Left ventricle myocardium superior (tissue), 1 donor: ENCODE results near the gene PSTPIP1. TPM values are rescaled to one million over a fixed set of nuclear protein-coding genes. Genes with fewer than 3 reads are reported as not detected.
"Not testable (repeated sequence)": the region's sequence is repeated elsewhere in the genome, so short reads cannot be mapped to it uniquely, and the experiment has no call there.

Source experiments
- ATAC-seq: fragments of 200-7000 bp; cut with Tn5 transposase; one replicate; pipeline ENCODE4 v1.9.1; 2020; ENCODE audit warnings: mild to moderate bottlenecking, moderate library complexity
- DNase-seq: peaks from one replicate; pipeline ENCODE4 v3.0.0-alpha.2; 2020
- intact Hi-C: fragments of 100-400 bp; cut with micrococcal nuclease; formaldehyde crosslinking; loops from one replicate; pipeline ENCODE4 v1.11.0; 2022
- long read RNA-seq: library from polyadenylated mRNA; unstranded; transcript quantifications from one replicate; pipeline ENCODE4 v2.0.0, GENCODE V29; 2021
- total RNA-seq: library from RNA; stranded (reverse); fragmentation: NEBNext Ultra II Directional; extraction: Animal tissue kit (Norgen Biotek cat#: 25700); gene quantifications from one replicate; pipeline ENCODE4 v1.2.1, GENCODE V29; 2021
- donor health status: DM: no; HTN: yes; CAD: no; lungs with severe emphysema.

PSTPIP1 gene
- total RNA-seq: 2.4 TPM
- long read RNA-seq, partial matches to known transcripts: 0 of 3 reads
- long read RNA-seq, other reads (novel, unspliced or antisense): 0 of 3 reads

DNA sequence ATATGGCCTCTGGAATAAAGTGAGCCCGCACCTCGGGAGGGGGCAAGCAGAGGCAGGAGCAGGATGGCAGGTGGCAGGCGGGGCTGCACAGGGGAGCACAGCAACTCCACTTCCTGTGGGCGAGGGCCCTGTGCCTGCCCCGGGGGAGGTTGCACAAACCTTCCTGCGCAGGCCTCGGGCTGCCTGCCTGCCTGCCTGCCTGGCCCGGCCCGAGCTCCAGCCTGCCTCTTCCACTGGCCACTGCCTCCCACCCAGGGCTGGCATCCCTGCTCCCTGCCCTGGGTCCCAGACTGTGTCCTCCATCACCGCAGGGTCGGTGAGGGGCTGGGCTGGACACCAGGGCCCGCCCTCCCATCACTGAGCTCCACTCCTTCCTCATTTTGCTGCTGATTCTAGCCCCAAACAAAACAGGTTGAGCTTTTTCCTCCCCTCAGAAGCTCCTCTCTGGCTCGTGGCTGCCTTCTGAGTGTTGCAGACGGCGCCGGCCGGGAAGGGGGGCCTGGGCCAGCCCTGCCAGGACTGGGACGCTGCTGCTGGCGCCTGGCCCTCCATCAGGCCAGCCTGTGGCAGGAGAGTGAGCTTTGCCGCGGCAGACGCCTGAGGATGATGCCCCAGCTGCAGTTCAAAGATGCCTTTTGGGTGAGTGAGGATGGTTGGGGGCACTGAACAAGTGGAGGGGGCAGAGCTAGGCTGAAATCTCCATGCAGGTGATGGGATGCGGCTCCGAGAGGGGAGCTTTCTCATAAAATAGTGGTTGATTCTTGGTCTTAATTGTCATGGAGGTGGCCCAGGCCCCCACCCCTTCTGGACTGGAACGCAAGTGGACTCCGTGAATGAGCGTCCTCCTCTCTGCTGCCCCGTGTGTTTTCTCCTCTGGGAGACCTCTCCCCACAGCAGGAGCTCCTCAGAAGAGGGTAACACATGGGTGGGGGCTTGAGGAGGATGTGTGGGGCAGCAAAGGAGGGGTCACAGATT, at the start of gene PSTPIP1:
Gene PSTPIP1, plus strand, starts transcription at position 156 of the 975 bp plus-strand sequence. Its CDS starts 448 bp downstream, at position 604.
- DNase-seq (peak; percentile 70), ATAC-seq (peak; percentile 75)
- intact Hi-C loops: no loop called here

GRCh38 chr15:76945494-76946093, 49.3 kb upstream of the PSTPIP1 start:
- no peak for ATAC-seq
- intact Hi-C loops: no loop called here
- no peak for DNase-seq

DNA sequence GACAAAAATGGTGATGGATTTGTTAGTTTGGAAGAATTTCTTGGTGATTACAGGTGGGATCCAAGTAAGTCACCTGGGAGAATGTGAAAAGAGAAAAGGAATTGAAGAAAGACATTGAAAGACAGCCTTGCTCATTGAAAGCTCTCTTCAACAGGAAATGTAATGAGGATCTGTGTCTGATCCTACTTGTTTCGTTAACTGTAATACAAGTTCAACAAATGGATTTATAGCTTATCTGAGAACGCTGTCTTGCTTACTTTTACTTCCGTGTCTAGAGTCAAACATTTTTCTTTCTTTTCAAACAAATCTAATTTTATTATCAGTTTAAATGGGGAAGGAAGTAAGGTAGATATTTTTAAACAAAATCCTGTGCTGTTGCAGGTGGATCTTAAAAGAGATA, 47.5 kb upstream of the PSTPIP1 start:
- intact Hi-C loops: no loop called here
- DNase-seq (no peak), ATAC-seq (no peak)

GRCh38 chr15:76951220-76951619, 43.7 kb upstream of the PSTPIP1 start:
- intact Hi-C loops: no loop called here
- DNase-seq (no peak), ATAC-seq (no peak)

- intact Hi-C loops: no loop called here
- DNase-seq (no peak), ATAC-seq (no peak)
Measured at GRCh38 chr15:76953913-76954312, 41.0 kb upstream of the PSTPIP1 start.

DNA sequence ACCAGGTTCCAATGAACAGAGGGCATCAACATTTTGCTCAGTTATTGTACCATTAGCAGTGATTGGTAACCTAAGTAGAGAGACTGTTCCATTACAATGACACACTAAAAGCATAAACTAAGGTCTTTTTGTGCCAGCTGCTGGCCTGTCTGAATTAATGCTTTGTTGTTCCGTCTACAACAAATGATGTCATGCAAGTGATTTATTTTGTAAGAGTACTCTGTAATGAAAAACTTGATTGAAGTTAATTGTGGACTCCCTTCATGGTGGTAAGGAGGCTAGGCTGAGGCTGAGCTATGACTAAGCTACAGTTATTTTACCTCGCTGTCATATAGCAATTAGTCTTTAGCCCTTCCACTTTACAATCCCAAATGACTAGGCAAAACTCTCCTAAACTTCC, 40.2 kb upstream of the PSTPIP1 start:
- intact Hi-C loops: no loop called here
- DNase-seq: no peak
- ATAC-seq: no peak

GRCh38 chr15:76961268-76962011, 33.5 kb upstream of the PSTPIP1 start:
- DNase-seq: no peak
- no peak for ATAC-seq
- intact Hi-C loops: no loop called here

GRCh38 chr15:76962337-76963013, 32.5 kb upstream of the PSTPIP1 start:
- intact Hi-C loops: no loop called here
- DNase-seq (no peak), ATAC-seq (no peak)

DNA sequence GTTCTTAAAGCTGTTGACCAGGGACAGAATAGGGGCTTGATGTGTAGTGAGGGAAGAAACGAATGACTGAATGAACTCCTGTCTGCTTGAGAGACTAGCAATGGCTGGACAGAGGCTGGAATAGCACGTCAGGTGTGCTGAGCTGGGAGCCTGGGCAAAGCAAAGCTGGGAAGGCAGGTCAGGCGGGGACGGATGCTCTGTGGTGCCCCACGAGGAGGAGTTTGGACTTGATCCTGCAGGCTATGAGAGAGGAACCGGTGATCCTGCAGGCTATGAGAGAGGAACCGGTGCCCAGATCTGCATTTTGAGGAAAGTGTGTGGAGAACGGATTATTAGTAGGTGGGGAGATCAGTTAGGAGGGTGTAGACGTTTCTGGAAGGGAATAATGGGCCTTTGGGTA, 31.3 kb upstream of the PSTPIP1 start:
- DNase-seq: no peak
- ATAC-seq: peak; percentile 39
- intact Hi-C loops: no loop called here

GRCh38 chr15:76964157-76964556, 30.8 kb upstream of the PSTPIP1 start:
- intact Hi-C loops: no loop called here
- ATAC-seq: no peak
- DNase-seq: no peak

- ATAC-seq, intact Hi-C loops, DNase-seq: not testable (repeated sequence)
Measured at GRCh38 chr15:76966051-76966450, 28.9 kb upstream of the PSTPIP1 start.

DNA sequence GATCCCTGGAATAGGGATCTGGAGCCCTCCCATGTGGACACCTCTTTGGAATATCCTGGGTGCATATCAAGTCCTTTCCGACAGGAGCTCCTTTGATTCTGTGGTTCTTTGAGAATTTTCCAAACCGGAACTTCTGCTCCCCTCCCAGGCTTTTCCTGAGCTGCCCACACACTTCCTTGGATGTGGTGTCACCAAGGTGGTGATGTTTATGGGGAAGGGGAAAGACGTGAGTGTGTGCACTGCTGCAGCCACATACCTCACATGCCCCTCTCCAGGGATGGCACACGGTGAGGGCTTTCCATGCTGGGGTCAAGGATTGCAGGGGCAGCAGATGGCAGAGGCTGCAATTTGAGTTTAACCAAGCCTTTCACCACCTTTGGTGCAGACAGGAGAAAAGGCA, 27.9 kb upstream of the PSTPIP1 start:
- intact Hi-C loops: no loop called here
- no peak for ATAC-seq
- no peak for DNase-seq

GRCh38 chr15:76968306-76968705, 26.6 kb upstream of the PSTPIP1 start:
- intact Hi-C loops: no loop called here
- DNase-seq (no peak), ATAC-seq (no peak)

GRCh38 chr15:76972389-76973361, 22.3 kb upstream of the PSTPIP1 start:
- DNase-seq: peak; percentile 59
- intact Hi-C loops: no loop called here
- peak; percentile 87 for ATAC-seq

DNA sequence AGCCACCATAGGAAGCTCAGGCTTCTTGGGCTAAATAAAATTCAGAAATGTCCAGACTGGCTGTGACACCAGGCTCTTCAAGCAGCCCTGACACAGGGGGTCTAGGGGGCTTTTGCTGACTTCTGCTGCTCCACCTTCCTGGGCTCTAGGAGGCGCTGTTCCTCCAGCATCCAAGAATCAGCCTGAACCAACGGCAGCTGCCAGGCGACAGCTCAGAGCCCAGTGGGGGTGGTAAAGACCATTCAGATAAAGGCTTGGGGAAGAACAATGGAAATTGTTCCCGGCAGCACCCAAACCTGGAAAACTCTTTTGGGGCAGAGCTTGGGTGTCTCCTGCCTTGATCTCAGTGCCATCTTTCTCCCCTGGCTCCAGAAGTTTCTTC, 21.6 kb upstream of the PSTPIP1 start:
- ATAC-seq (peak; percentile 61), DNase-seq (peak; percentile 67)
- intact Hi-C loops: no loop called here

- no peak for ATAC-seq
- intact Hi-C loops: no loop called here
- no peak for DNase-seq
Measured at GRCh38 chr15:76973906-76974305, 21.0 kb upstream of the PSTPIP1 start.

DNA sequence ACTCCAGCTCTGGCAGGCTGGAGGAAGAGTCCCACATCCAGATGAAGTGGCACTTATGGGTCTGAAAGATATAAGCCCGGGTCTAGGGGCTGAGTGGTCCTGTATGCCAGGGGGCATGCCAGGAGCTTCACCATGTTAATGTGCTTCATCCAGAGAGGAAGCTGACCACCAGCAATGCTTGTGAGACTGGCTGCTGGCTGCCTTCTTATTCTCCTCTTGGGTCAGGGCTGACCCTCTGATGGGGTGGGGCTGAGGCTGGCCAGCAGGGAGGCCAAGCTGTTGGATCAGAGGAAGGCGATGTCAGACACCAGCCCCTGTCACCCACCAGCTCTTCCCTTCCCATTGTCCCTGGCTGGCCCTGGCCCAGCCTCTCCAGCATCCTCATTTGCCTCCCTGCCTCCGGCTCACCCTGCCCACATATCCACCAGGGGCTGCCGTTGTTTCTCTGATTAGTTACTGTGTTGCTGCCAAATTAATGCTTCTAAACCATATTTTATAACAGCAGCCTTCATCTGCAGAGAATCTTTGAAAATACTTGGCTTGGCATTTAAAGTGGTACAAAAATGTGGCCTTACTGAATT, 20.4 kb upstream of the PSTPIP1 start:
- intact Hi-C loops: no loop called here
- ATAC-seq (no peak), DNase-seq (no peak)

DNA sequence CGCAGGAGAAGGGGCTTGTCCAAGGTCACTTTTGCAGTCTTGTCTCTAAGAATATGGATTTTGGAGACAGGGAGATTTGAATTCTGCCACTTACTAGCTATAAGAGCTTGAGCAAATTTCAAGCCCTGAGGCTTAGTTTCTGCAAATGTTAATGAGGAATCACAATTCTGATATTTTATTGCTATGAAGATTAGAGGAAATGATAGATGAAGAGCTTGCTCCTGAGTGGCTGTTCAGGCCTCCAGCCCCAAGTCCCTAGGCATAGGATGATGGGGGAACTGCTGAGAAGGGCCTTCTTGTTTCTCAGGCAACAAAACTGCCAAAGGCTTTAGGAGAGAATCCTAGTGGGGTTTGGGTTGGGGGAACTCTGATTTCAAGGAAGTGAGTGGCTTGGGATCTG, 18.8 kb upstream of the PSTPIP1 start:
- ATAC-seq: no peak
- DNase-seq: no peak
- intact Hi-C loops: no loop called here
